LHCN-M2 (cell line): Measurements from ENCODE around the gene KRTAP3-3. TPM values are rescaled to one million over a fixed set of nuclear protein-coding genes. Genes with fewer than 3 reads are reported as not detected.

Experiments used
- DNase-seq: peaks from one replicate; pipeline ENCODE4 v3.0.0-alpha.2; 2012; ENCODE audit warnings: low read depth
- total RNA-seq: library from RNA; depleted of rRNA; stranded (reverse); fragments of >200 nt; gene quantifications from 2 replicates; pipeline ENCODE4 v1.2.3, GENCODE V29; 2014; rRNA removed

Gene KRTAP3-3
- total RNA-seq, 1 experiment from 2014 or later: not detected

- no peak for DNase-seq
Measured at GRCh38 chr17:40958086-40958953, 35.6 kb downstream of the KRTAP3-3 start.

- peak; percentile 85 for DNase-seq
Measured at GRCh38 chr17:40956401-40957254, 37.3 kb downstream of the KRTAP3-3 start.

- peak; percentile 61 for DNase-seq
Measured at GRCh38 chr17:40953881-40954280, 40.1 kb downstream of the KRTAP3-3 start.

DNA sequence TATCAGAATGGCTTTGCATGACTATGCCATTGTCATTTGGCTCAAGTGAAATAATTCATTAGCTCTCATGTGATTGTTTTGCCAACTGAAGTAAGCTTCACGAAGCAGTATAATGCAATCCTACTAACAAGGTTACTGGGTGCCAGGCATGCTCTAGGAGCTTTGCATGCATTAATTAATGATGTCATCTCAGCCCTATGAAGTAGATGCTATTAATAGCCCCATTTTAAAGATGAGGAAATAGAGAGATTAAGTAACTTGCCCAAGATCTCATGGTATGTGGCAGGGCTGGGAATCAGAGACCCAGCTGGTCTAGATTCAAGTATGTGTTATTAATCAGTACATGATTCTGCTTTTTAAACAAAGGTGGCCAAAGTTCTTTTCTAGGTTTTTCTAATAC, 41.3 kb downstream of the KRTAP3-3 start:
- DNase-seq: peak; percentile 32

GRCh38 chr17:40952154-40952553, 41.8 kb downstream of the KRTAP3-3 start:
- DNase-seq: no peak

DNA sequence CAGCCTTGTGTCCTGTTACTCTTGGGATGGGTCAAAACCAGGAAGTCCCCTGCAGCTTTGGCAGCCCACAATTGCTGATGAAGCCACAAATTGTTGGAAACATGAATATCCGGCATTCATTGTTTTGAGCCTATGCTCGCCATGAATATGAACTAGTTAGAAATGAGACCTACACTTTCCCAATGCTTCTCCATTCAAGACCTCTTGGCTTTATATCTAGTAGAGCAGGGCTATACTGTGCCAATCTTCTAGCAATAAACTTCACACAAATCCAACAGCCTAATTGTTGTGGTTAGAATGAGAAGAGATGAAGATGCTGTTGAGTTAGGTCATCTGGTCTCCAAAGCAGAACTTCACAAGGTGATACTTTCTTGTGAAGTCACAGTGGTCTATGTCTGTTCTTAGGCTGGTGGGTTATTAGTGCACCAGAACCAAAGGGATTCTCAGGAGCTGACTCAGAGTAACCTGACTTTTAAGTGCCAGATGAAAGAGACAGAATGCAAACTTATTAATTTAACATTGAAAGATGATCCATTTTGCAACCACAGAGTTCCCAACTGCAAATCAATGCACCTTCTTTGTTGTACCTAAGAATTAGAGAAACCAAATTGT, 42.8 kb downstream of the KRTAP3-3 start:
- no peak for DNase-seq

DNA sequence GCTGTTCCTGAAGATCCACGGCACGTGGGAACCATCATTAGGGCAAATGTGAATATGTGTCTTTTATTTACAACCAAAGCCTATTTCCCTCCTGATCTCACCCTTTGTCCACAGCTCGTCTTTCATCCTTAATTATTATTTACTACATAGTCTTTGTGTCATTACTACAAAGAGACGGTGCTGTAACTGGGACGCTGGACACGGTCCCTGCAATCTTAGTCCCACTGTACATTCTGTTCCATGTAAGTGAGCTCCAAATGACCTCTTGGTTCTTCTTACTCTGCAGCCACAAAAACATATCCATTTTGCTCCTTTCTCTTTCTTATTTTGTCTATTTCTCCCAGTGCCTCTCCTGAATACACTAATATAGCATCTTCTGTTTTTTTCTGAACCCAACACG, 43.8 kb downstream of the KRTAP3-3 start:
- no peak for DNase-seq

DNA sequence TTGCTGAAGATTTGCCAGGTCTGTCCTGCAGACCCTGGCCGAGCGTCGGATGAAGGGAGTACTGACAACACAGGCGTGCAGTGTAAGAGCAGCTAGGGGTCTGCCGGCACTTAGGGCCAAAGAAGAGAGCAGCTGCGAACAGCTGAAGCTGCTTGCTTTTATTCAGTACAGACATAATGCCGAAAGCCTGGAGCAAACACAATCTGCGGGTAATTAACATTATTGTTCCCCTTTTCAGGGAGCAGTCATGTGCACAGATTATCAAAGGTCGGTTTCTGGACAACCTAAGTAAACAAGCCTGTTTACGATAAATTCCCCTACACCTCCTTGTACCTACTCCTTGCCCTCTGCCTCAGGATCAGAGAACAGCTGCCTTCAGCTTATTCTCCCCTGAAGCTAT, 44.5 kb downstream of the KRTAP3-3 start:
- no peak for DNase-seq

- no peak for DNase-seq
Measured at GRCh38 chr17:40947929-40948328, 46.0 kb downstream of the KRTAP3-3 start.

- DNase-seq: no peak
Measured at GRCh38 chr17:40945414-40945813, 48.5 kb downstream of the KRTAP3-3 start.

DNA sequence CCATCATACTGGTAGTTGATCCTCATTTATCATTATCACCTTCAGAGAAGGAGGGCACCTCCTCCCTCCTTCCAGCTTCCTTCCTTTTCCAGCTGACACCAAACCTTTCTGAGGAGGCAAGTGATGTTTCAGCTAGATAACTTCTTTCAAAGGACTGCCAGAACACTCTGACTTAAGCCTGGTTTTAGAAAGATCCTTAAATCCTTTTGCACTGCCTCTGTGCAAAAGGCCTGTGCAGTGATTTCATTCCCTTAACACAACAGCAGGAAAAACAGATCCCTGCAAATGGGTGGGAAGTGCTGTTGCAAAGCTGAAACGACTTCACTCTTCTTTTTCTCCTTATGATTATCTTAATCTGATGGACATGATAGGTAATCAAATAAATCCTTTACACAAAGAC, 49.4 kb downstream of the KRTAP3-3 start:
- DNase-seq: no peak

Other genes starting within 250 kb of the KRTAP3-3 start
- not detected in 2 replicates for gene KRT25, start 238.8 kb downstream of the KRTAP3-3 start, total RNA-seq
- not detected in 2 replicates for gene KRT26, start 222.0 kb downstream of the KRTAP3-3 start, total RNA-seq
- not detected in 2 replicates for gene KRT27, start 211.6 kb downstream of the KRTAP3-3 start, total RNA-seq
- gene KRT28, start 194.2 kb downstream of the KRTAP3-3 start, total RNA-seq: not detected in 2 replicates
- gene KRT10, start 171.6 kb downstream of the KRTAP3-3 start, total RNA-seq: 20.1 and 33.0 TPM in 2 replicates
- not detected in 2 replicates for gene KRT12, start 126.9 kb downstream of the KRTAP3-3 start, total RNA-seq
- not detected in 2 replicates for gene KRT20, start 108.9 kb downstream of the KRTAP3-3 start, total RNA-seq
- not detected in 2 replicates for gene KRT23, start 56.5 kb downstream of the KRTAP3-3 start, total RNA-seq
- gene KRT39, start 27.2 kb downstream of the KRTAP3-3 start, total RNA-seq: not detected in 2 replicates
- gene KRT40, start 9.8 kb downstream of the KRTAP3-3 start, total RNA-seq: not detected in 2 replicates
- gene KRTAP3-2, start 5.7 kb upstream of the KRTAP3-3 start, total RNA-seq: not detected in 2 replicates
- gene KRTAP3-1, start 15.0 kb upstream of the KRTAP3-3 start, total RNA-seq: not detected in 2 replicates
- 2.8 and 6.0 TPM in 2 replicates for gene KRTAP1-5, start 33.0 kb upstream of the KRTAP3-3 start, total RNA-seq
- gene KRTAP1-4, start 36.0 kb upstream of the KRTAP3-3 start, total RNA-seq: not detected in 2 replicates
- gene KRTAP1-3, start 40.7 kb upstream of the KRTAP3-3 start, total RNA-seq: not detected in 2 replicates
- not detected in 2 replicates for gene KRTAP1-1, start 47.3 kb upstream of the KRTAP3-3 start, total RNA-seq
- not detected in 2 replicates for gene KRTAP2-1, start 53.2 kb upstream of the KRTAP3-3 start, total RNA-seq
- gene KRTAP2-2, start 61.1 kb upstream of the KRTAP3-3 start, total RNA-seq: not detected in 2 replicates
- 0.80 and 3.4 TPM in 2 replicates for gene KRTAP2-3, start 66.0 kb upstream of the KRTAP3-3 start, total RNA-seq
- gene KRTAP2-4, start 71.7 kb upstream of the KRTAP3-3 start, total RNA-seq: not detected in 2 replicates
- gene KRTAP4-7, start 90.0 kb upstream of the KRTAP3-3 start, total RNA-seq: not detected in 2 replicates
- not detected in 2 replicates for gene KRTAP4-8, start 104.0 kb upstream of the KRTAP3-3 start, total RNA-seq
- not detected in 2 replicates for gene KRTAP4-16, start 108.0 kb upstream of the KRTAP3-3 start, total RNA-seq
- gene KRTAP4-9, start 111.2 kb upstream of the KRTAP3-3 start, total RNA-seq: not detected in 2 replicates
- not detected in 2 replicates for gene KRTAP4-11, start 124.2 kb upstream of the KRTAP3-3 start, total RNA-seq
- not detected in 2 replicates for gene KRTAP4-12, start 130.0 kb upstream of the KRTAP3-3 start, total RNA-seq
- not detected in 2 replicates for gene KRTAP4-6, start 146.4 kb upstream of the KRTAP3-3 start, total RNA-seq
- gene KRTAP4-5, start 155.7 kb upstream of the KRTAP3-3 start, total RNA-seq: not detected in 2 replicates
- not detected in 2 replicates for gene KRTAP4-4, start 166.6 kb upstream of the KRTAP3-3 start, total RNA-seq
- not detected in 2 replicates for gene KRTAP4-3, start 174.1 kb upstream of the KRTAP3-3 start, total RNA-seq
- not detected in 2 replicates for gene KRTAP4-2, start 184.1 kb upstream of the KRTAP3-3 start, total RNA-seq
- gene KRTAP4-1, start 190.7 kb upstream of the KRTAP3-3 start, total RNA-seq: not detected in 2 replicates
- gene KRTAP9-1, start 195.7 kb upstream of the KRTAP3-3 start, total RNA-seq: not detected in 2 replicates
- not detected in 2 replicates for gene KRTAP9-2, start 232.5 kb upstream of the KRTAP3-3 start, total RNA-seq
- gene KRTAP9-3, start 238.3 kb upstream of the KRTAP3-3 start, total RNA-seq: not detected in 2 replicates
- gene KRTAP9-8, start 243.8 kb upstream of the KRTAP3-3 start, total RNA-seq: not detected in 2 replicates